Vagina (tissue), 2 donors: ENCODE measurements around the gene WDR1.

Experiments
- POLR2AphosphoS5 ChIP-seq, 2 donors: sonication (generic); formaldehyde crosslinking; IDR thresholded peaks; one replicate each; pipeline ENCODE4 v1.9.0; 2017; ENCODE audit warnings: antibody characterized with exemption in 2 of 2, mild to moderate bottlenecking in 2 of 2, low read depth in 1 of 2; ENCODE audit not compliant: insufficient read depth in 1 of 2
- TF ChIP-seq, protein P1 (sequence below), 3 experiments: fragments of 450-650 bp in 2 of 3; fragments of 200-600 bp in 1 of 3; sonication (generic) in 1 of 3; IDR thresholded peaks; one replicate each; pipeline ENCODE4 v1.5.1; 2017 to 2019; ENCODE audit warnings: antibody characterized with exemption in 3 of 3, mild to moderate bottlenecking in 2 of 3, moderate library complexity in 2 of 3

DNA sequence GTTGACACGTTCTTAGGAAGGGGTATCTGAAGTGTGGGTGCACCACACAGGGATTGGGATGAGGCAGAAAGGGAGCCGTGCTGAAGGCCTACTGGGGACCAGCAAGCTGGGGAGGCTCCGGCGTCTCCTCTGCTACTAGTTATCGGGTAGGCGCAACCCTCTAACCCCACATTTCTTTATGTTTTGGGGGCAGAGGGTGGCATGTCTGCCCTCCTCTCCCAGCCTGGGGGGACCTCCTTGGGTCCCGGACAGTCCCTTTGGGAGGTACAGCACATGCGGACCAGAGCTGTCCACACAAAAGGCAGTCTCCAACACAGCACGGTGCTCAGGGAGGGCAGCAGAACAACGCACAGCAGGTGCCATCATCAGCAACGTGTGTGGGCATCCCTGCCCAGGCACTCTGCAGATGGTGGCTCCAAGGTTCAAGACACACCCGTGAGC, 33.2 kb downstream of the WDR1 start:
- TF ChIP-seq, protein P1, sequence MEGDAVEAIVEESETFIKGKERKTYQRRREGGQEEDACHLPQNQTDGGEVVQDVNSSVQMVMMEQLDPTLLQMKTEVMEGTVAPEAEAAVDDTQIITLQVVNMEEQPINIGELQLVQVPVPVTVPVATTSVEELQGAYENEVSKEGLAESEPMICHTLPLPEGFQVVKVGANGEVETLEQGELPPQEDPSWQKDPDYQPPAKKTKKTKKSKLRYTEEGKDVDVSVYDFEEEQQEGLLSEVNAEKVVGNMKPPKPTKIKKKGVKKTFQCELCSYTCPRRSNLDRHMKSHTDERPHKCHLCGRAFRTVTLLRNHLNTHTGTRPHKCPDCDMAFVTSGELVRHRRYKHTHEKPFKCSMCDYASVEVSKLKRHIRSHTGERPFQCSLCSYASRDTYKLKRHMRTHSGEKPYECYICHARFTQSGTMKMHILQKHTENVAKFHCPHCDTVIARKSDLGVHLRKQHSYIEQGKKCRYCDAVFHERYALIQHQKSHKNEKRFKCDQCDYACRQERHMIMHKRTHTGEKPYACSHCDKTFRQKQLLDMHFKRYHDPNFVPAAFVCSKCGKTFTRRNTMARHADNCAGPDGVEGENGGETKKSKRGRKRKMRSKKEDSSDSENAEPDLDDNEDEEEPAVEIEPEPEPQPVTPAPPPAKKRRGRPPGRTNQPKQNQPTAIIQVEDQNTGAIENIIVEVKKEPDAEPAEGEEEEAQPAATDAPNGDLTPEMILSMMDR (IDR thresholded peaks at IDR 0.05): no peak
- no peak for TF ChIP-seq POLR2AphosphoS5 (IDR thresholded peaks at IDR 0.05; ENCODE audit: insufficient read depth in 1 of 2, low read depth in 1 of 2)
